ENCODE results near the gene CALM1.

Gene CALM1

DNA sequence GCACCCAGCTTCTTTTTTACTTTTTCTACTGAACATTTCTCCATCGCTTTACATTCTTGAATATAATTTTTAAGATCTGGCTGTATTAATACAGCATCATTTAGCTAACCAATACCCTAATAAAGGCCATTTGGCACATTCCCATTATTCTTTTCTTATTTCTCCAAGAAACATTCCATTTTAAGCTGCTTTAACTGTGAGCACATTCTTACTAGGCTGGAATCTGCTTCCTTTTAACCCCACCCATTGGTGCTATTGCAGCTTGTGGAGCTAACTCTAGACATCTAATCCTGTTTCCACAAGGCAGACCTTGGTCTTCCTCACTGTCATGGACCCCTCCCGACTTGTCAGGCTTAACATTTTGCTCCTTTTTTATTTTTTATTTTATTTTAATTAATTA lies 15.2 kb downstream of the CALM1 start:
- DNase-seq = no peak

DNA sequence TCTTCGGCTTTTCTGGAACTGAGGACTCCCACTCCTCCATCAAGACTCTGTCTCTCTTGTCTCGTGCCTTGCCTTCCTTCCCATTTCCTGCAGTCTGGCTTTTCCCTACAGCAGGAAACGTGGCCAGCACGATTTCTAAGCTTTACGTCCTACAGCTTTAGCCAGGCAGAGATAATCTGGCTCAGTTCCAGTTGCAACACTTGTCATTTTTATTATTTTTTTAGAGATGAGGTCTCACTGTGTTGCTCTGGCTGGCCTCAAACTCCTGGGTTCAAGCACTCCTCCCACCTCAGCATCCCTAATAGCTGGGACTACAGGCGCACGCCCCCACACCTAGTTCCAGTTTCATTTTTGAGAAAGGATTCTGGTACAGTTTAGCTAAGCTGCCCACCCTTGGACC lies 19.9 kb downstream of the CALM1 start:
- no peak for DNase-seq

DNA sequence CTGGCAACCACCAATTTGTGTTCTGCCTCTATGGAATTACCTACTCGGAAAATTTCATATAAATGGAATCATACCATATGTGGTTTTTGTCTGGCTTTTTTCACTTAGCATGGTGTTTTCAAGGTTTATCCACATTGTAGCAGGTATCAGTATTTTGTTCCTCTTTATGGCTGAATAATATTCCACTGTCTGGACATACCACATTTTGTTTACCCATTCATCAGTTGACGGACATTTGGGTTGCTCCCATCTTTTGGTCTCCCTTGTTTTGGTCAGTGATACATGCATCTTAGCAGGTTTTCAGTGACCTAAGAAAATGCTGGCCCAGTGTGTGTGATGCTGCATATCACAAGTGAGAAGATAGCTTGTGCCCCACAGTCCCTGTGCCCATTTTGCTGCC lies 21.2 kb downstream of the CALM1 start:
- DNase-seq = no peak

DNA sequence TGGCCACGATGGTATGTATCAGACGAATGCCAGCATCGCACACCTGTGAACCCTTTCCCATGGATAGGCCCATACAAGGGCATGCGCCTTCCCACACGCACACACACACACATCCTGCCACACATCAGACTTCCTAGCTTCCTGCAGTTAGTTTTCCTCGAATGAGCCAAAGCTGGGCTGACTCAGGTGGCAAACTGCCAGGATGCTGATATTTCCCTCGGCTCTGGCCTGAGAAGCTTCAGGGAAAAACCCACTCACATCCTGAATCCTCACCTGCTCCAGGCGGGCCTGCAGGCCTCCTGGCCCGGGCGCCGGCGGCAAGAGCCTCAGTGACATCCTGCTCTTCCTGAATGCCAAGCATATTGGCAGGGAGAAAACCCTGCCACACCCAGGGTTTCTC lies 22.4 kb downstream of the CALM1 start:
- no peak for DNase-seq

DNA sequence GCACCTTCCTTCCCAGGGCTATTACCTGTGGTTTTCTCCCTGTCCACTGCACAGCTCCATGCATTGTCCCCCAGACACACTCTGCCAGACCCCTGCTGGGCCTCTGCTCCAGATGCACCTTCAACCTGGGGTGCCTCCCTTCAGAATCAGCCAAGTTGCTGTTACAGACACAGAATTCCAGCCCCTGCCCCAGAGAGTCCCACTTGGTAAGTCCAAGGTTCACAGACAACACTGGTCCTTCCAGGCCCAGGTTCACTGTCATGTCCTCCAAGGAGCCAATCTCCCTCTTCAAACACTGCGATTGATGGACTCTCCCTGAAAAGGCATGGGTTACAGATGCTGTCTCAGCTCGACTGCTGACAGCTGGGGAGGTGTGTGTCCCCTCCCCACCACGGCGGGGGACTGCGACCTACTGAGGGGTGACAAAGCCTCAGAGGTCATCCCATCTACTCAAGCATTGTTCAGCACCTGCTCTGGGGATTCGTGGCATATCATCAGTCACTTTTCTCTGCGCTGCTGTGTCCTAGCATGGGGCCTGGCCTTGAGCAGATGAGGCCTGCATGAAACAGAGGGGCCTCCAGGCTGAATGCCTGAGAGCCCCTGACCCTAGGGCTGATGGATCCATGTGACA lies 24.3 kb downstream of the CALM1 start:
- DNase-seq = no peak

DNA sequence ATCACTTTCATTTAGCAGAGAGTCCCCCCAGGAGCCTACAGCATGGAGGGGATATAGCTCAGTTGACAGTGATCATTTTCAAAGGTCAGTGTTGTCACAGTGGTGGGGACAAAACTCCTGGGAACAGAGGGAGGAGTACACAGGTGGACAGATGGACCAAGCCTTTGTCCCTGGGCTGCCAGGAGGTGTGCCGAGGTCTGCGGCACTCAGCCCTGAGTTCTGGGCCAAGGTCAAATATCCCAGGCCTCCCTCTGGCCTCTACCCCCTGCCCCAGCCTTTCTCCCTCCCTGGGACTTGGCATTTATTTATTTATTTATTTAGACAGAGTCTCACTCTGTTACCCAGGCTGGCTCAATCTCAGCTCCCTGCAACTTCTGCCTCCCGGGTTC lies 24.8 kb downstream of the CALM1 start:
- DNase-seq = no peak

DNA sequence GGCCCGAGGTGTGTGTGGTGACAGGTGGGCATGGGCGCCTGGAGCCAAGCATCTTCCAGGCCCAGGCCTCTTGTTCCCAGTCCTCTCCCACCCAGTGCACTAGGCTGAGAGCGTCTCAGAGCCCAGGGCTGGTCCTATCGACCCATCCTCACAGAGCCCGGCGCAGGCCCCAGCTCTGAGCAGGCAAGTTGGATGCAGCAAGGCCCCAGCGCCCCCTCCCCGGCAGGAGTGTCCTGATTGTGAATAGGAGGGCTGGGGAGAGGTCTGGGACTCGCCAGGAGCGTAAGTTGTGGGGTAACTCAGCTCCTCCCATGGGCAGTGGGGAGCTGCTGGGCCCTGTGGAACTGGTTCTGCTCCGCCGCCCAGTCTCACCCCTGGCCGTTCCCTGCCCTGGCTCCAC lies 26.3 kb downstream of the CALM1 start:
- no peak for DNase-seq

DNA sequence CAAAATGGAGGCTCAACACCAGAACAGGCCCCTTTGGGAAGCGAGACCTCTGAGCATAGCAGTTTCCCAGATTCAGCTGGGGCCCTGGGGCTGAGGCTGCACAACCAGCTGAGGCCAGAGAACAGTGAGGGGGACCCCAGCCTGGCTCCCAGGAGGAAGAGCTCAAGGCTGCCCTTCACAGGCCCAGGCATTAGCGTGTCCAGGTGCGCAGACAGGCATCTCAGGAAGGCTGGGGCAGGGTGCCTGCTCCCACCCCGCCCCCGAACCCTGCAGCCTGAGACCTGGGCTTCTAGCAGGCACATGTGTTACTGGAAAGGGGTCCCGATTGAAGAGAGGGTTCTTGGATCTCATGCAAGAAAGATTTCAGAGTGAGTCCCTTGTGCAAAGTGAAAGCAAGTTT lies 27.2 kb downstream of the CALM1 start:
- DNase-seq = no peak

DNA sequence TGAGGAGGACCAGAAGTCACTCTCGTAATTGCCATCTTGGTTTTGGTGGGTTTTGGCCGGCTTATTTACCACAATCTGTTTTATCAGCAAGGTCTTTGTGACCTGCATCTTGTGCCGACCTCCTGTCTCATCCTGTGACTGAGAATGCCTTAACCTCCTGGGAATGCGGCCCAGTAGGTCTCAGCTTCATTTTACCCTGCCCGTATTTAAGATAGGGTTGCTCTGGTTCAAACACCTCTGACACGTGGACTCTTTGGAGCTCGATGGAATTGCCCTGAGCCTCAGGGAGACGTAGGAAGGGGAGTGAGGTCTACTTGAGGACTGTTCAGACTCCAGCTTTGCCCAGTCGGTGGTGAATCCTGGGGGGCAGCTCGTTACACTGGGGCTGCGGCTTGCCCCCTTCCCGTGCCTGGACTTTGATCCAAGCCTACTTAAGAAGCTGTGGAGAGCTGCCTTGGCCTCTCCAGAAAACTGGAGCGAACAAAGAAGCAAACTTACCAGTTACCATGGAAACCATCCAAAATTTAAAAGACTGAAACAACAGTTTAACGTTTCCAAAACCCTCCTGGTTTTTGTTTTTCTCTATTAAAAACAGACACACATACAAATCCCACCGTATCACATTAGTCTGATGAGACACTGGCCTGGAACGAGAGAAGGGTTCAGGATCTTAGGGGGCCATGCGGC lies 28.0 kb downstream of the CALM1 start:
- DNase-seq = no peak

DNA sequence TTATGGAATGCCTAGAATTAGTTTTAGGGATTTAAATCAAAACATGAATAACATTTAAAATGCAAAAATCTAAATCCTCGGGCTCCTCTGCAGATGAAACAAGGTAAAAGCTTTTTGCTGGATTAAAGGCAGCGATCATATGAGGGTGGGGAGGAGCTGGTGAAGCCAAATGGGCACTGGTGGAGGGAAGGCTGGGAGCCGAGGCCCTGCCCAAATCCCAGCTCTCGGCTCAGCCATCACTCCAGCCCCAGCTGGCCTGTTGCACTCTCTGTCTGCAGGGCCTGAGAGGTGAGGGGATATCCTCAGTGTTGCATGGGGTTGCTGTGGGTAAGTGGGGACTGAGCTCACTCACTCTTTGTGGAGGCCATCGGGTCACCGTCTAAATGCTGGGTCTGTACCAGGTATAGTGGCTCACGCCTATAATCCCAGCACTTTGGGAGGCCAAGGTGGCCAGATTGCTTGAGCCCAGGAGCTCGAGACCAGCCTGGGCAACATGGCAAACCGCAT lies 28.6 kb downstream of the CALM1 start:
- no peak for DNase-seq

DNA sequence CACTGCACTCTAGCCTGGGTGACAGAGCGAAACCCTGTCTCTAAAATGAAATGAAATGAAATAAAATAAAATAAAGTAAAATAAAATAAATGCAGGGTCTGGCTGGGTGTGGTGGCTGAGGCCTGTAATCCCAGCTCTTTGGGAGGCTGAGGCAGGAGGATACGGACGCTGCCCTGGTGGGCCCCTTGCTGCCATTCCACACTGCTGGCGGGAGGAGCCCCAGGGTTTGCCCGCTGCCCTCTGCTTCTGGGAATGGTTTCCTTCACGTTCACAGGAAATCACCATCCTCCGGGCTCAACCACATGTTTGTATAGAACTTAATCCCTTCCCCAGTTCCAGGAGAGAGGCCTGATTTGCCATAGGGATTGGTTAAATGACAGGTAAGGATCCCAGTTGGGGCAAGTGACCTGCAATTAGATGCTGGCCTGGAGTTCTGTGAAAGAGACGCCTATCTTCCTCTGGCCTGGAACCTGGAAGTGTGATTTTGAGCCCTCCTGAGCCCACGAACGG lies 29.3 kb downstream of the CALM1 start:
- no peak for DNase-seq

DNA sequence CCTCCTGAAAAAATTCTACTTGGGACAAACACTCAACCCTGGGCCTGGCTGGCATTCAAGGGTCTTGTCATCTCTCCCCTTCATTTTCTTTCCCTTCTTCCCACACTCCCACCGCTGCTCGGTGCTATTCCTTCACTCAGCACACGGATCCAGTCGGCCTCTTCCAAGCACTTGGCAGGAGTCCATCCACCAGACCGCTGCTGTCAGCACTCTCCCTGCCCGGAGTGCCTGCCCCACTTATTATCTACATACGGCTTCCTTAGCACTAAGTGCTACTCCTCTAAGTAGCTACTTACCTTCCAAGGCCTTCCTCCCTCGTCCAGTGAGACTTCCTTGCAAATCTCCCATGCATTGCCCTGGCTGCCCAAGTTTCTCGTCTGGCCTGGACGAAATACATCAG lies 29.8 kb downstream of the CALM1 start:
- no peak for DNase-seq

DNA sequence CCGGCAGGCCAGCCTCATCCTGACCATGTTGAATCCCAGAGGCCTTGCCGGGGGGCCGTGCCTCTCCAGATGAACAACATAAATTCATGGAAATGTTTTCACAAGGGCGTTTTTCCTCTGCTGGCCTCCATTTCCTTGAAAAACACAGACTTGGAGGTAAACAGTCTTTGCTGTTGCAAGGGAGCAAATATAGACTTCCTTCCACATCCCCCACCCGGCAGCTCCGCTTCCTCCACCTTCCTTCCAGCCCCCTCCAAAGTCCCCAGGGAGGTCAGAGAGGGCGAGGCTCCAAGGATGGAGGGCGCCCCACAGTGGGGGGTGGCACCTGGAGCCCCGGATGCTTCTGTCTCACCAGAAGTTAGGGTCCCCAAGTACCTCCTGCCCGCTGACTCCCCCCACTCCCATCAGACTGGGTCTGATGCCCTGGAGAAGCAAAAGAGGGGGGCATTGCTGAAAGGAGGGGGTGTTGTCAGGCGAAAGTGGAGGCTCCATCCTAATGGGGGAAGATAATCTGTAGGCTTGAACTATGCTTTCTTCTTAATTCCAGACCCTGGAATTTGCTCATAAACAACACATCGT lies 31.1 kb downstream of the CALM1 start:
- DNase-seq = no peak

DNA sequence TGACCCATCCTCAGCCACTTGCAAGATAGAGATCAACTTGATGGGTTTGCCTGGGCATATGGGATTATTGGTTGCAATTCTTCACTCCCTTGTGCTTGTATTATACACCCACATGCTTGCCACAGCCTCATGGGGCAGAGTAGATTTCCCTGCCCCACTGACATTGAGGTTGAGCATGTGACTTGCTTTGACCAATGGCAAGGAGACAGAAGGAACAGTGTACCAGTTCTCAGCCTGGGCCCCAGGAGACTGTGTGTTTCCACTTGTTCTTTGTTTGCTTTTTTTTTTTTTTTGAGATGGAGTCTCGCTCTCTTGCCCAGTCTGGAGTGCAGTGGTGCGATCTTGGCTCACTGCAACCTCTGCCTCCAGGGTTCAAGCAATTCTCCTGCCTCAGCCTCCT lies 31.8 kb downstream of the CALM1 start:
- no peak for DNase-seq

DNA sequence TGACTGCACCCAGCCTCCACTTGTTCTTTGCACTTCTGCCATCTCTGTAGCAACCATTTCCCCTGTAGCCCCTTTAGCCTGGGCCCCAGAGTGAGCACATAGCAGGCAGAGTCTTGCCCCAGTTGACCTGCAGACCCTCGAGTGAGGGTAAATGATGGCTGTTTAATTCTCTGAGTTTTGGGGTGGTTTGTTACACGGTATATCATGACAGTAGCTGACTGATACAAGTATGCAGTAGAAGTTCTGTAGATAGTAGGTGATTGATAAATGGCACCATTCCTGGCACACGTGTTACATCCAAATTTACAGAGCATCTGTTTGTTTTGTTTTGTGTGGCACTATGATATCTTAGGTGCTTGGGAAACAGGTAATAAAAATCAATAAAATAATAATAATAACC lies 32.4 kb downstream of the CALM1 start:
- no peak for DNase-seq

DNA sequence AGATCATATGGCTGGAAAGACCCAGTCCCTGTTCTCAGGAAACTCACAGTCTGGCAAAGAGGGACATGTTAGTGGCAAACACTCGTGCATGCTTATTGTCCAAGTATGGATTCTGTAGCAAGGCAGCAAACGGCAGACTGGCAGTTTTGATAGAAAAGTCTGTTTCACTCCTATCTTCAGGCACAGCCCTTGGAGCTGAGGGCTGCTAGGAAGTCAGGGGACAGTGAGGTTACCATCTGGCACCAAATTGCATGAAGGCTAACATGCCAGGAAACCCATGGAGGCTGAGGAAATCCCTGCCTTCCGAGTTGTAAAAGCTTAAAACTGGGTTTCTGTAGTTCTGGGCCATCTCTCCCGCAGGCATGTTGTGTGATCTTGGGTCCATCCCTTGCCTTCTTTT lies 32.9 kb downstream of the CALM1 start:
- no peak for DNase-seq

DNA sequence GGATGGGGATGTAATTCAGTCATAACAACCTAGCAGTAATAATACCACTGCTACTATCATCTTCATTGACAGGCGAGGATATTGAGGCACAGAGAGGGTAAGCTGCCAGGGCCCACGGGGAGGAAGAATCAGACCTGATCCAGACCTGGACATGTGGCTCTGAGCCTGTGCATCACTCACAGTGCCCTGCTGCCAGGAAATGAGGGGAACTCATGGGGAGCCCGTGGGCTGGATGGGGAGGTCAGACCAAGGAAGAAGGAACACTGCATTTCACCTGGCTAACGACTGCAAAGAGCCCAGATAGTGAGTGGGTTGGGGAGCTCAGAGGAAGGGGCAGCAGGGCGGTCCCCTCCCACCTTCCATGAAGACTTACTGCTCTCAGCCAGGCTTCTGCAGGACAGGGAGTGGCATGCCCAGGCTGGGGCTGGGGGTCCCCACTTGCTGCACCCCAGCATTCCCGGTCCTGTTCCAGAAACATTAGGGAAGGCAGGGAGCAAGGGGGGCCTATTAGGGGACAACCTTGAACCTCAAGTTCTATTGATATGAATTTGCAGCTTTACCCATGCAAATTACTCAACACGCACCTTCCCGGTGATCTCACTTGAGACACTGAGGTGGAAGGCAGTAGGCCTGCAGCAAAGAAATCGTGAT lies 37.7 kb downstream of the CALM1 start:
- no peak for DNase-seq

DNA sequence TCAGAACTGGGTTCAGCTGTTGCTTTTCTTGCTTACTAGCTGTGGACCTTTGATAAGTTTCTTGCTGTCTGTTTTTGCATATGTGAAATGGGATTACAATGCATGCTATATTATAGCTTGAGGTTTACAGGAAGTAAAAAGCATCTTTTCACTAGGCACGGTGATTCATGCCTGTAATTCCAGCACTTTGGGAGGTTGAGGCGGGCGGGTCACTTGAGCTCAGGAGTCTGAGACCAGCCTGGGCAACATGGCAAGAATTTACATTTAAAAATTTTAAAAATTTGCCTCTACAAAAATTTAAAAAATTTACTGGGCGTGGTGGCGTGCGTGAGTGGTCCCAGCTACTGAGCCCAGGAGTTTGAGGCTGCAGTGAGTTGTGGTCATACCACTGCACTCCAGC lies 42.0 kb downstream of the CALM1 start:
- no peak for DNase-seq

DNA sequence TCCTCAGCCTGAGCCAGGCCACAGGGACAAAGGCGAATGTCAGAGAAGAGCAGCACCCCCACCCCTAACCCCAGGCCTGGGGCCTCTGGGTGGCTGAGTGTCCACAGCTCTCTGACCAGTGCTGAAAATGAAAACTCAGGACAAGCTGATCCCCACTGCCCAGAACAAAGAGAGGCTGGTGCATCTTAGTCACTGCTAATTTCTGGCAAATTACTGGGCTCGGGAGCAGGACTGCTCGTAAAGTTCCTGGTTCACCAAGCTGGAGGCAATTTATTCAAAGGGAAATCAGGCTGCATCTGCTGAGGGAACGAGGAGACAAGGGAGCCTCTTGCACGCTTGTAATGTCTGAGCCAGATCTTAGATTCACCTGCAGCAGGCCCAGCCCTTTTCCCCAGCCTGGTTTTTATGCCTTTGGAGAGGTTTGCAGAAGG lies 43.2 kb downstream of the CALM1 start:
- DNase-seq = no peak

DNA sequence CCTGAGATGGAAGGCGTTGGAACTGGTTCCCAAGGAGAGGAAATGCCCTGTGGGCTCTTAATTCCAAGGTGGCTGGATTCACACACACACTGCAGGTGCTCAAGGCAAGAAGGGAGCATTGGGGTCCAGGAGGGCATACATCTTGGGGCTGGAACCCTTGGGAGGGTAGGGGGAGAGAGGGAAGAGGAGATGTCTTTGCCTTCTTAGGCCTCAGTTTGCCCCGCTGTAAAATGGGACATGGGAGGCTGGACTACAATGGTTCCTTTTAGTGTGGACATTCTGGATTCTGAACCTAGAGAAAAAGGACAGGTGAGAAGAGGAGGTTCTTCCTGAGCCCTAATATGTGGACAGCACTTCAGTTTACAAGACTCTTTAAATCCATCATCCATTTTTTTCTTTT lies 43.8 kb downstream of the CALM1 start:
- DNase-seq = no peak

DNA sequence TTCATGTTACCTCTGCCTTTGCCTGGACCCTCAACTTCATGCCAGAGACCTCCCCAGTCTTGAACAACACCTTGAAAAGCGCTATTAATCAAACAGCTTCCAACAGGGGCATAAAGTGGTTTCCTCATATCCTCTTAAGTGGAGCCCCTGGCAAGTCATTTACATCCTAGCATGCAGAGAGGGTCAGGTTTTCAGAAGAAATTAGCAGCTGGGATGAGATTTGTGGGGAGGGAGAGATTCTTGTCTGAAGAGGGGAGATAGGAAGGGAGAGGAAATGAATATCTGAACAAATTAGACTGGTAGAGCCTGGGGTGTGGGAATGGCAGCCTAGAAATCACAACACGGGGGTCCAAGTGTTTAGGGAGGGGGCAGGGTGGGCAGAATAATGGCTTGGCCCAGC lies 45.6 kb downstream of the CALM1 start:
- DNase-seq = no peak

DNA sequence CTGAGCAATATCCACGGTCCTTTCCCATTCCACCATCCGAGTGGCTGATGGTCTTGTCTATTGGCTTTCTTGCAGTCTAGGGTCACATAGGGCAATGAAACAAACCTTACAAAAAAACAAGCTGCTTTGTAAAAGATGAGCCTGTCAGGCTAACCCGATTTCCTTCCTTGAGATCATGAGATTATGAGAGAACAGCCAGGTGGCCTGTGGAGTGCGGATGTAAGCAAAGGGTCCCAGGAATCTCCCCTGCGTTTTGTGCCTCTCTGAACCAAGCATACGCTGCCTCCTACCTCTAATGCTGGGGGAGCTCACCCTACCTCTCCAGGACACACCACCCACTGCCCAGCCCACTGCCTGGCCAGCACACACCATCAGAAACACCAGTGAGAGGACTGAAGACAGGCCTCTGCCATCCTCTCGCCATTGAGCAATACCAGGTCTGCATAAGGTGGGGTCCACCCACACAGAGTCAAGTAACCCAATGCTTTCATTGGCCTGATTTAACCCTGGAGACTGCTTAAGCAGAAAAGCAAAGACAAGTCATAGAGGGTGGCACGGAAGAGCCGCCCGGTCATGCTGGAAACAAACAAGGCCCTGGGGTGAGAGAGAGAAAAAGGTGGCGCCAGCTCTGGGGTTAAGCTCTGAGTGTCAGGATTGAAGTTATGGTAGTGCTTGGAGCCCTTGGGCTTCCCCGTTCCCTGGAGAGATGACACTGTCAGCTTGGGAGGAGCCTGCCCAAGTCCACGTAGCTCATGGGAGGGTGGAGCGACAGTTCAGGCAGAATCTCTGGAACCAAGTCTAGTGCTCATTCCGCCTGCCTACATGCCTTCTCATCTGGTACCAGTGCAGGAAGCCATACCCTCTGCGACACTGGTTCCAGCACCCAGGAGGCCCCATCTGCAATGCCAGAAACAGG lies 46.6 kb downstream of the CALM1 start:
- DNase-seq = no peak

Measured in activated T-cell treated with anti-CD3 and anti-CD28 coated beads for 4 hours (primary cell).